Measurements from ENCODE around the gene ITPKC. TPM values are rescaled to one million over a fixed set of nuclear protein-coding genes. Genes with fewer than 3 reads are reported as not detected.

ITPKC gene
- total and polyA plus RNA-seq, 10 of the 15 experiments (the other 5 are each of a cell fraction or from before 2014, with no cell fraction given): 0.03 to 6.4 (median 3.5) TPM

DNA sequence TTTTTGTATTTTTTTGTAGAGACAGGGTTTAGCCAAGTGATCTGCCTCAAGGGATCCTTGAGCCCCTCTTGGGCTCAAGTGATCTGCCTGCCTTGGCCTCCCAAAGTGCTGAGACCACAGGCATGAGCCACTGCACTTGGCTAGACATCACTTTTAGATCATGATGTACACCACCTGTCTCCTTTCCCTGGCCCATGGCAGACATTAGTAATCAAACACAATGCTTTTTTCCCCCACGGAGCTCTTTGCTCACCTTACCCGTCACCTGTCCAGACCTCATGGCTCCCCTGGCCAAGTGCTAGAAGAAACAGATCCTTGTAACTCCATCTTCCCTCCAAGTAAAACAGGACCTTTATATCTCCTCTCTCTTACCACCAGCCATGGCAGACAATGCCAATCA lies 44.9 kb upstream of the ITPKC start:
- Histone ChIP-seq H3K36me3 (ENCODE audit: control insufficient read depth in 2 of 2, insufficient read depth in 2 of 2, low read length in 1 of 2) (peaks cover 2 to 8% of the 10 kb centered on the region in 2 experiments; a peak in 2 of 4 replicates), H4K20me1 (ENCODE audit: control insufficient read depth, insufficient read depth) (no peaks in the 10 kb centered on the region), H3K27me3 (replicated peaks in 1 of 2; ENCODE audit: control insufficient read depth in 2 of 2, insufficient read depth in 2 of 2, low read length in 1 of 2) (no peaks in the 10 kb centered on the region), H3K4me3 (no peak overlapping the region), H3K4me2 (ENCODE audit: control insufficient read depth, insufficient read depth) (no peak overlapping the region), H3K9me3 (replicated peaks; ENCODE audit: control insufficient read depth, insufficient read depth, low read length) (peaks cover 5% of the 10 kb centered on the region; the same call in 2 of the 3 replicates), H3K4me1 (ENCODE audit: control insufficient read depth, insufficient read depth, low read length) (no peaks in the 10 kb centered on the region), H3K27ac (ENCODE audit: control insufficient read depth, insufficient read depth) (no peak overlapping the region), H2AFZ (ENCODE audit: control insufficient read depth, low read depth, low read length) (no peak overlapping the region), H3K79me2 (ENCODE audit: control insufficient read depth, insufficient read depth, low read length) (no peaks in the 10 kb centered on the region), H3K9ac (ENCODE audit: control insufficient read depth, insufficient read depth, low read length) (no peak overlapping the region)
- SMC1A ChIA-PET (ENCODE audit: uncharacterized antibody, unreplicated experiment): interaction anchor here (0.6 kb wide), 1 partner anchor 9 kb away, joined by 3 read pairs; no protein-coding TSS in a partner anchor
- ATAC-seq (no peak), DNase-seq (ENCODE audit: low read depth, low spot score) (no peak), FAIRE-seq (no peak)
- RAD21 ChIA-PET (ENCODE audit: unreplicated experiment): no interaction called here
- TF ChIP-seq RCOR1 (conservative IDR thresholded peaks at IDR 0.05; ENCODE audit: low read depth, low read length) (no peak), CHD4 (IDR thresholded peaks at IDR 0.05) (no peak), SMAD5 (IDR thresholded peaks at IDR 0.05; ENCODE audit: low read depth) (no peak), NFIC (IDR thresholded peaks at IDR 0.05; ENCODE audit: low read depth, low read length) (no peak), RFX5 (IDR thresholded peaks at IDR 0.05; ENCODE audit: low read depth, low read length) (no peak), STAT3 (IDR thresholded peaks at IDR 0.05; ENCODE audit: low read depth, low read length) (no peak), MEF2A (IDR thresholded peaks at IDR 0.05; ENCODE audit: insufficient read depth, low read depth, low read length) (no peak), ZNF24 (IDR thresholded peaks at IDR 0.05) (no peak), EP300 (IDR thresholded peaks at IDR 0.05; ENCODE audit: borderline replicate concordance in 1 of 2, control insufficient read depth in 1 of 2, low read depth in 2 of 2, low read length in 2 of 2) (no peak)
- intact Hi-C loops (cut with micrococcal nuclease; ENCODE audit: unreplicated experiment): no loop called here
- 92% methylated on average over 2 of the region's 2 CpGs for WGBS (ENCODE audit: insufficient coverage, insufficient replicate concordance, low lambda C conversion rate, missing lambda C conversion rate)
- BruUV-seq (replicated peaks): no TSS peak
- CTCF ChIA-PET: no interaction called here
- POLR2A ChIA-PET: no interaction called here
- in situ Hi-C loops (cut with MboI): no loop called here

All from GM12878 (cell line).